ENCODE data around the gene USP47.

The USP47 gene

DNA sequence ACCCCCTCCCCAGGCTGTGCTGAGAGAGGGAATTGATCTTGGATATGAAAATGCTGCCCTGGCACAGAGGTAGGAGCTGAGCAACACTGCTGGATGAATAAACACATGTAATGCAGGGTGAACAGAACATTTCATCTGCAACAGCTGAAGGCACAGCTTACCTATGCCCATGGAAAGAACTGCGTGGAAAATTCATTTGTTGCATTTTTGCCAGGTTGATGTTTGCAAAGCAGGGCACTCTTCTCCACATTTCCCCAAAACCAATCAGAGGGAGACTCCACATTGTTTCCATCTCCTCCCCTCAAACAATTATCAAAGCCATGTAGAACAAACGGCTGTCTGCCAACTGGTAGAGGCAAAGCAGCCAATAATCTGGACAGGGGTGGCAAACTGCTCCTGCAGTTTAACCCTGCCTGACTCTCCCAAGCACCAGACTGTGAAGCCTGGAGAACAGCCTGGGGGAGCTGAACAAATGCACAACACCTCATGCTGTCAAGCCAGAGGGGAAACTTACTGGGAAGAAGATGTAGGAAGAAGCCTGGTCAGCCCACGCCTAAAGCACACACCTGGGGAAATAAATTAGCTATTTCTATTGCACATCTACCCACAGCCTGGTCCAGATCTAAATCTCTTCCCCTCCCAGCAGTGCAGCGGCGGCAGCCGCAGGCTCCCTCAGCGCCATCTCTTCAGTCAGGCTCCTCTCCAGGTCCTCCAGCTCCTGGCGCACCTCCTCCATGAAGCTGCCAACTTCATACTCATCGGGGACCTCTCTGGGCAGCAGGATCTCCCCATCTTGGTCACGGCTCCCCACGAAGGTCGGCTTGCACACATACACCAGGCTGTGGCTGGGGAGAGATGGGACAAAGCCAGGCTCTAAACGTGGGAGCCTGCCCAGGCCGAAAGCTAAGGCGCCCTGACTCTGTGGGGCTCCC, 122.3 kb downstream of the USP47 start:
- no peak overlapping the region for H3K27ac ChIP-seq (ENCODE audit: insufficient read depth, low read depth, low read length, poor library complexity, severe bottlenecking)
- H3K4me3 ChIP-seq (ENCODE audit: insufficient read depth, low read depth, low read length) = no peak overlapping the region
- WGBS, 2 experiments = 91 to 95% methylated on average over 15 of the region's 15 CpGs
- H3K9me3 ChIP-seq (ENCODE audit: control insufficient read depth, low read length) = no peaks in the 10 kb centered on the region
- peaks cover 4% of the 10 kb centered on the region for H3K4me1 ChIP-seq (ENCODE audit: control insufficient read depth, insufficient read depth, low read length)
- H3K27me3 ChIP-seq (ENCODE audit: control insufficient read depth, insufficient read depth, low read length, poor library complexity, severe bottlenecking) = no peaks in the 10 kb centered on the region
- H3K36me3 ChIP-seq (ENCODE audit: control insufficient read depth, insufficient read depth, low read length) = no peaks in the 10 kb centered on the region

DNA sequence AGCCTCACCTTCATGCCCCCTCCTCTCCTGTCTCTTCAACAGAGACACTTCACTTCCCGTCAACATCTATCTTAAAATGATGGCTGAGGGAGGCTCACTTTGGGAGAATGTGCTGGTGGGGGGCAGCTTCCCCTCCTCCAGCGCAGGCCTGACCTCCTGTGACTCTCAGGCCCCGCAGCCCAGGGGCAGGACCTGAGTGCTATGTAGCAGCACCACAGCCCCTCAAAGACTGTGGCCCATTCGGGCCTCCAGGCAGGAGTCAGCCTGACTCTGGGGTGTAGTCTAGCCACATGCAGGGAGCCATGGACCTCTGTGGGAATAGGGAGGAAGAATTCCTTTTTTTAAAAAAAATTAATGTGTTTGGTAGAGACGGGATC, 123.0 kb downstream of the USP47 start:
- H3K4me3 ChIP-seq (ENCODE audit: insufficient read depth, low read depth, low read length) = no peak overlapping the region
- H3K27me3 ChIP-seq (ENCODE audit: control insufficient read depth, insufficient read depth, low read length, poor library complexity, severe bottlenecking) = no peaks in the 10 kb centered on the region
- WGBS, 2 experiments = 96% methylated on average over 5 of the region's 5 CpGs
- H3K4me1 ChIP-seq (ENCODE audit: control insufficient read depth, insufficient read depth, low read length) = peaks cover 4% of the 10 kb centered on the region
- no peaks in the 10 kb centered on the region for H3K9me3 ChIP-seq (ENCODE audit: control insufficient read depth, low read length)
- H3K27ac ChIP-seq (ENCODE audit: insufficient read depth, low read depth, low read length, poor library complexity, severe bottlenecking) = no peak overlapping the region
- H3K36me3 ChIP-seq (ENCODE audit: control insufficient read depth, insufficient read depth, low read length) = no peaks in the 10 kb centered on the region

DNA sequence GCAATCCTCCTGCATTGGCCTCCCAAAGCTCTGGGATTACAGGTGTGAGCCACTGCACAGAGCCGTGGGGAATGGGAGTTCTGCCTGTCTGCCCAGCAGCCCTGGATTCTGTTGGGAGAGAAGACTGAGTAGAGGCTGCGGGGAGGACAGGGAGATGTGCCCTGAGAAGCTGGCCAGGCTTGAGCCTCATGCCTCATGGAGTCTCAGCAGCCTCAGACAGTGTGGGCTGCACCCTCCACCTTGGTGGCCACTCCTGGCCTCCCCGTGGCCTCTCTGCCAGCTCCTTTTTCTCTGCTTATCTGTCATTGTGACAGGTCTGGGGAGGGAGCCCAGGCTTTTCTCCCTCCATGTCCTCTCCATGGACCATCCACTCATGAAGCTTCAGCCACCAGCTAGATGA, 123.4 kb downstream of the USP47 start:
- Histone ChIP-seq H3K36me3 (ENCODE audit: control insufficient read depth, insufficient read depth, low read length) (no peaks in the 10 kb centered on the region), H3K4me3 (ENCODE audit: insufficient read depth, low read depth, low read length) (no peak overlapping the region), H3K27ac (ENCODE audit: insufficient read depth, low read depth, low read length, poor library complexity, severe bottlenecking) (no peak overlapping the region), H3K9me3 (ENCODE audit: control insufficient read depth, low read length) (no peaks in the 10 kb centered on the region), H3K4me1 (ENCODE audit: control insufficient read depth, insufficient read depth, low read length) (peaks cover 6% of the 10 kb centered on the region), H3K27me3 (ENCODE audit: control insufficient read depth, insufficient read depth, low read length, poor library complexity, severe bottlenecking) (no peaks in the 10 kb centered on the region)
- WGBS, 2 experiments = 87 to 93% methylated on average over 3 of the region's 3 CpGs

DNA sequence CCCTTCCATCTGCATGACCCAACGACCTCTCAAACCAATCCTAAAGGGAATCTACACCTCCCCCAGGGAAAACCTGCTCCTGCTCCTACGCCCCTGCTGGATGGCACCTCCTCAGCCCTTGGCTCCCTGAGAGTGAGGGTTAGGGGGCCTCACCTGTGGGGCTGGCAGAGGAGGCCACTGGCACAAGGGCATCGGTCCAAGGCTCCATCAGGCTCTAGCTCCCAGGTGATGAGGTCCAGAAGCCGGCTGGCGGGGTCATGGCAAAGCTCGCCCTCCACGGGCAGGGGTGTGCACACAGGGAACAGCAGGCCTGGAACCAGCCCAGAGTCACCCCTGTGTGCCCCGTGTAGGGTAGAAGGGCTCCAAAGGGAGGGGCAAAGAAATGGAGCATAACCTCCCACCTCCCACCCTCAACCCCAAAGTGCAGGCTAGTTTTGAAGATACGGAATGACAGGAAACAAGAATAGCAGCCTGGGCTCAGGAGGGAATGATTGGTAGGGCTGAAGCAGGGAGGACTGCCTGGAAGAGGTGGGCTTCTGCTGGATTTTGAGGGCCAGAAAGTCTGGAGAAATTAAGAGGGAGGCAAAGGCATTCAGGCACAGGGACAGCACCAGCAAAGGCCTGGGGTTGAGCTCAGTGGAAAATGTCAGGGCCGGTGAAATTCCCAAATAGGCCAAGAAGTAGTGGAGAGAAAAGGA, 124.0 kb downstream of the USP47 start:
- H3K27ac ChIP-seq (ENCODE audit: insufficient read depth, low read depth, low read length, poor library complexity, severe bottlenecking) = no peak overlapping the region
- H3K27me3 ChIP-seq (ENCODE audit: control insufficient read depth, insufficient read depth, low read length, poor library complexity, severe bottlenecking) = no peaks in the 10 kb centered on the region
- no peak overlapping the region for H3K4me3 ChIP-seq (ENCODE audit: insufficient read depth, low read depth, low read length)
- peaks cover 12% of the 10 kb centered on the region for H3K4me1 ChIP-seq (ENCODE audit: control insufficient read depth, insufficient read depth, low read length)
- H3K9me3 ChIP-seq (ENCODE audit: control insufficient read depth, low read length) = no peaks in the 10 kb centered on the region
- no peaks in the 10 kb centered on the region for H3K36me3 ChIP-seq (ENCODE audit: control insufficient read depth, insufficient read depth, low read length)
- 92 to 95% methylated on average over 10 of the region's 10 CpGs for WGBS, 2 experiments

DNA sequence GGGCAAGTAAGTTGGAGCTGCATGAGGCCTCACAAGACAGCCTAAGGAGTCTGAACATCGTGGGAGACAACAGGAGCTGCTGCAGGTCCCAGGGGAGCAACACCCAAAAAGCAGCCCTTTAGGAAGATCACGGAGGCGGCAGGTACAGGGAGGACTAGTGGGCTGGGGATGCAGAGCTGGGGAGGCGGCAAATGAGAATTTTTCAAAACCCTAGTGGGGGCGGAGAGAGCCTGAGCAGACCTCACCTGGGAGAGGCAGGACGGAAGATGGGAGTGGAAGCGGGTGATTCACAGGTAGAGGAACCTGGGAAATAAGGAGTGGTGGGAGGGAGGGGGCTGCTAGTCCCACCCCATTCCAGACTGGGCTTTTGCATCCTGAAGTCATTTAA, 124.6 kb downstream of the USP47 start:
- WGBS, 2 experiments = 95 to 97% methylated on average over 7 of the region's 7 CpGs
- H3K36me3 ChIP-seq (ENCODE audit: control insufficient read depth, insufficient read depth, low read length) = no peaks in the 10 kb centered on the region

DNA sequence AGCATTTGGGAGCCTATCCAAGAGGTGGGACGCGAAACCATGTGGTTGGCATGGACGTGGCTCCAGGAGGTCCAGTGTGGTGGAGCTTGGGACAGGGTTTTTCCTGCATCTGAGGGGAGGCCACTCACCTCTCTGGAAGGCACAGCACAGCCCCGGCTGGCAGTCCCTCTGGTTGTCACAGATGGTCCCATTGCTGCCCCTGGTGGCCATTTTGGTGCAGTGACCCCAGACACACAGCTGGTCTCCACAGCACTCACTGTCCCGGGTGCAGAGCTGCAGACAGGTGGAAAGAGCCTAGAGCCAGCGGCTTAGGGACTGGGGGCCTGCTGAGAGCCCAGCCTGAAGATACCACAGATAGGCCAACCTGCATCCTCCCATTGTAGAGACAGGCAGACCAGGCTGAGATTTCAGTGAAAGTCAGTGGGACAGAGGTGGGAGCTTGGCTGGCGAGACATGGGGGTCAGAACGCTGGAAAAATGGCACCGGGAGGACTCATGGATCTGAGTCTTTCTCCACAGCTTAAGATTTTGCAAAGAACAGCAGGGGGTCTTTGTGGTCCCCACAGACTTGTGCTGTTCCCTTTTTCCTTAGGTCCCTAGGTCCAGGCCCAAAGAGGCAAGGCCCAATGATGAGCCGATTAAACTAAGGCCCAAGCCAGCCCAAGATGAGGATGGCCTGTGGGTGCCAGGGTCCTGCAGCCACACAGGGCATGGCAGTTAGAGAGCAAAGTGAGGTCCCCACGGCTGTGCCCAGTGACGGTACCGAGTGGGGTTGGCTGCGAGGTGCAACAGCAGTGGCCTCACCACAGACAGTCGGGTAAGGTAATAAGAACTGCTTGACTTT, 125.3 kb downstream of the USP47 start:
- H3K4me1 ChIP-seq (ENCODE audit: control insufficient read depth, insufficient read depth, low read length) = peaks cover 23% of the 10 kb centered on the region
- no peak overlapping the region for H3K4me3 ChIP-seq (ENCODE audit: insufficient read depth, low read depth, low read length)
- 72 to 75% methylated on average over 15 of the region's 15 CpGs for WGBS, 2 experiments
- H3K27ac ChIP-seq (ENCODE audit: insufficient read depth, low read depth, low read length, poor library complexity, severe bottlenecking) = no peak overlapping the region
- H3K9me3 ChIP-seq (ENCODE audit: control insufficient read depth, low read length) = no peaks in the 10 kb centered on the region
- H3K27me3 ChIP-seq (ENCODE audit: control insufficient read depth, insufficient read depth, low read length, poor library complexity, severe bottlenecking) = no peaks in the 10 kb centered on the region
- no peaks in the 10 kb centered on the region for H3K36me3 ChIP-seq (ENCODE audit: control insufficient read depth, insufficient read depth, low read length)

More for the DNA sequence above, 124.6 kb downstream of the USP47 start:
- H3K9me3 ChIP-seq (ENCODE audit: control insufficient read depth, low read length) = no peaks in the 10 kb centered on the region
- H3K4me3 ChIP-seq (ENCODE audit: insufficient read depth, low read depth, low read length) = no peak overlapping the region
- H3K4me1 ChIP-seq (ENCODE audit: control insufficient read depth, insufficient read depth, low read length) = peaks cover 16% of the 10 kb centered on the region
- H3K27me3 ChIP-seq (ENCODE audit: control insufficient read depth, insufficient read depth, low read length, poor library complexity, severe bottlenecking) = no peaks in the 10 kb centered on the region
- H3K27ac ChIP-seq (ENCODE audit: insufficient read depth, low read depth, low read length, poor library complexity, severe bottlenecking) = no peak overlapping the region

DNA sequence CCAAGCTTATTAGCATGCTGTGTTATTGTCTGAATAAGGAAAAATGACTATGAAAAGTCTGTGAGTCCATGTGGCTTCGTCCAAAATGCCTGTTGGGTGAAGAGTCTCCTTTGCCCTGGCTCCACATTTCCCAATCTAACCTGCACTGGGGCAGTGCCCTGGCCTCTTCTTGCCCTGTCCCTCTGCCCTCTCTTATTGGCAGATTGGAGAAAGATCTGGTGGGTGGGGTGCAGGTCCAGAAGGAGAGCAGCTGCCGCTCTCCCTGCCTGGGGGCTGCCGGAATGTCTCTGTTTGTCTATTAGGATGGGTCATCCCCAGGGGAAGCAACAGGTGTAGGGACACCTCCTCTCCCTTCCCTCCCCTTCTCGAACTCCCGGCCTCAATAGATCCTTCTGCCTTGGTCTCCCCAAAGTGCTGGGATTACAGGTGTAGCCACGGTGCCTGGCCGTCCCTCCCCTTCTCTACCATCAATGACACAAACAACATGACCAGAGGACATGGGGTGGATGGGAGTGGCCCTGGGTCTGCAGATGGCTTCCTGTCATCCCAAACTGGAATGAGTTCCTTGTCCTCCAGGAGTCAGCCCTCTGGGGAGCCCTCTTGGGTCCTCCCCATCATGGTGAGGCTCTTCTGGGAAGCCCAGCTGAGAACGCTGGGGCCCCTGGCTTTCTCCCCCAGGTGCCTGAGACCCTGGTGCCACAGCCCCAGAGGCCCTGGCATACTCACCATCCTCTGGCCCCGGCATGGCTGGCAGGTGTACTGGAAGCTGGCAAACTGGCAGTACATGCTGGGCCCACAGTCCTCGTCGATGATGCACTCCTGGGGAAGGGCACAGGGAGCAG, 126.1 kb downstream of the USP47 start:
- no peaks in the 10 kb centered on the region for H3K27me3 ChIP-seq (ENCODE audit: control insufficient read depth, insufficient read depth, low read length, poor library complexity, severe bottlenecking)
- no peak overlapping the region for H3K27ac ChIP-seq (ENCODE audit: insufficient read depth, low read depth, low read length, poor library complexity, severe bottlenecking)
- H3K4me1 ChIP-seq (ENCODE audit: control insufficient read depth, insufficient read depth, low read length) = peaks cover 32% of the 10 kb centered on the region
- 90 to 92% methylated on average over 11 of the region's 11 CpGs for WGBS, 2 experiments
- H3K4me3 ChIP-seq (ENCODE audit: insufficient read depth, low read depth, low read length) = no peak overlapping the region
- no peaks in the 10 kb centered on the region for H3K36me3 ChIP-seq (ENCODE audit: control insufficient read depth, insufficient read depth, low read length)
- no peaks in the 10 kb centered on the region for H3K9me3 ChIP-seq (ENCODE audit: control insufficient read depth, low read length)

DNA sequence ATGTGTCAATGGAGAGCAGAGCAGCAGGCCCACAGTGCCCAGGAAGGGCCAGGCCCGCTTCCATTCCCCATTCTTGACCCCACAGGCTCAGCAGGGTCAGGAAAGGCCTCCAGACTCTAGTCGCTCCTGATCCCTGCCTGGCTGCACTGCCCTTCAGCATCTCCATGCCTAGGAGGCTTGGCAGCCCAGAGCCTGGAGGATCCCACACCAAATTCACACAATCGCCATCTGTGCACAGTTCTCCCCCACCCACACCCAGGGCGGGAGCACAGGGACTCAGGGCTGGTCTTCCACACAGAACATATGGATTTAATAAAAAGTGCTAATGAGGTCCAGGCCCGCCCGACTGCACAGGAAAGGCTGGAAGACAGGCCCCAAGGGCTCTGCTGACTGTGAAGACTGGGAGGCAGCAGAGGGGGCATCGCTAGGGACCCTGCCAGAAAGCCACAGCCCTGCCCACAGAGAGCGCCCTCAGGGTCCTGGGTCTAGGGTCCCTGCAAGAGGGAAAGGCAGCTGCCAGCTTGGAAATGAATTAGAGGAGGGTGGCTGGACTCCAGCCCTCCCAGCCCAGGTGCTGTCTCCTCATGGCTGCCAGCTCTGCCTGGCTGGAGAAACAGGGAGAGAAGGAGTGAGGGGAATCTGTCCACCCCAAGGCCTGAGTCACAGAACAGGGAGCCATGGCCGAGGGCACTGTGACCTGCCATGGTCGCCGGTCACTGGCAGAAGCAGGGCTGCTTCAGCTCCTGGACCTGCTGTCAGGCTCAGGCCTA, 126.9 kb downstream of the USP47 start:
- H3K4me1 ChIP-seq (ENCODE audit: control insufficient read depth, insufficient read depth, low read length) = peaks cover 35% of the 10 kb centered on the region
- no peak overlapping the region for H3K4me3 ChIP-seq (ENCODE audit: insufficient read depth, low read depth, low read length)
- WGBS, 2 experiments = 85 to 88% methylated on average over 11 of the region's 11 CpGs
- H3K36me3 ChIP-seq (ENCODE audit: control insufficient read depth, insufficient read depth, low read length) = no peaks in the 10 kb centered on the region
- no peaks in the 10 kb centered on the region for H3K27me3 ChIP-seq (ENCODE audit: control insufficient read depth, insufficient read depth, low read length, poor library complexity, severe bottlenecking)
- no peak overlapping the region for H3K27ac ChIP-seq (ENCODE audit: insufficient read depth, low read depth, low read length, poor library complexity, severe bottlenecking)
- no peaks in the 10 kb centered on the region for H3K9me3 ChIP-seq (ENCODE audit: control insufficient read depth, low read length)
